Mammary epithelial cell (primary cell): ENCODE results near the gene AARS2.

Experiments
- CTCF ChIP-seq, 2 donors: IDR thresholded peaks in 1 of 2; conservative IDR thresholded peaks in 1 of 2; 2 replicates each; pipeline ENCODE4 v1.5.1; 2011 to 2012; ENCODE audit warnings: inconsistent platforms in 2 of 2, low read length in 2 of 2, mild to moderate bottlenecking in 2 of 2, control low read depth in 1 of 2, low read depth in 1 of 2; ENCODE audit not compliant: insufficient read depth in 1 of 2; ENCODE audit errors: extremely low read depth in 1 of 2
- EZH2 ChIP-seq: IDR thresholded peaks from 2 replicates; pipeline ENCODE4 v1.6.1; 2012; ENCODE audit warnings: low read length, inconsistent platforms, borderline replicate concordance

GRCh38 chr6:44276667-44277640 lies 36.2 kb downstream of the AARS2 start:
- TF ChIP-seq CTCF (conservative IDR thresholded peaks at IDR 0.05 in 1 of 2, IDR thresholded peaks at IDR 0.05 in 1 of 2; ENCODE audit: extremely low read depth in 1 of 2, insufficient read depth in 1 of 2, low read depth in 1 of 2, low read length in 2 of 2) = no peak
- TF ChIP-seq EZH2 = no peak
